Stimulated activated naive CD8-positive, alpha-beta T cell treated with anti-CD3 and anti-CD28 coated beads, Interleukin-15, Interleukin-2, amounts not matched to agents 100 ng/mL and 50 ng/mL, for 24 hours (primary cell): Measurements from ENCODE around the gene ISM2.

Experiments
- H3K27ac Mint-ChIP-seq: one replicate; pipeline ENCODE4 v1.8.0; 2021; ENCODE audit warnings: mild to moderate bottlenecking, mixed read lengths
- H3K27me3 Mint-ChIP-seq: one replicate; pipeline ENCODE4 v1.8.0; 2021; ENCODE audit warnings: mixed read lengths
- H3K36me3 Mint-ChIP-seq: one replicate; pipeline ENCODE4 v1.8.0; 2021; ENCODE audit warnings: low read depth, mixed read lengths
- H3K4me1 Mint-ChIP-seq: one replicate; pipeline ENCODE4 v1.8.0; 2021; ENCODE audit warnings: low read depth, mixed read lengths
- H3K4me3 Mint-ChIP-seq: one replicate; pipeline ENCODE4 v1.8.0; 2021; ENCODE audit warnings: mild to moderate bottlenecking, mixed read lengths
- H3K9me3 Mint-ChIP-seq: one replicate; pipeline ENCODE4 v1.8.0; 2021; ENCODE audit warnings: mixed read lengths

The ISM2 gene

DNA sequence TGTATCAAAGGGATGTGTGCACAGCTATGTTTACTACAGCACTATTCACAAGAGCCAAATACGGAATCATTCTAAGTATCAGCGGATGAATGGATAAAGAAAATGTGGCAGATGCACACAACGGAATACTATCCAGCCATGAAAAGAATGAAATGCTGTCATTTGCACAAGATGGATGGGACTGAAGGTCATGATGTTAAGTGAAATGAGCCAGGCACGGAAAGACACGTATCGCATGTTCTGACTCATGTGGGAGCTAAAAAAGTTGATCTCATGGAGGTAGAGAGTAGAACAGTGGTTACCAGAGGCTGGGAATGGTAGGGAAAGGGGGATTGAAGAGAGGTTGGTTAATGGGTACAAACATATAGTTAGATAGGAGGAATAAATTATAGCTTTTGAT is 25.9 kb upstream of the ISM2 start:
- peaks cover 26% of the 10 kb centered on the region for H3K36me3 Mint-ChIP-seq
- H3K27ac Mint-ChIP-seq: no peak overlapping the region
- H3K4me1 Mint-ChIP-seq: no peaks in the 10 kb centered on the region
- no peaks in the 10 kb centered on the region for H3K27me3 Mint-ChIP-seq
- no peak overlapping the region for H3K4me3 Mint-ChIP-seq
- no peaks in the 10 kb centered on the region for H3K9me3 Mint-ChIP-seq

DNA sequence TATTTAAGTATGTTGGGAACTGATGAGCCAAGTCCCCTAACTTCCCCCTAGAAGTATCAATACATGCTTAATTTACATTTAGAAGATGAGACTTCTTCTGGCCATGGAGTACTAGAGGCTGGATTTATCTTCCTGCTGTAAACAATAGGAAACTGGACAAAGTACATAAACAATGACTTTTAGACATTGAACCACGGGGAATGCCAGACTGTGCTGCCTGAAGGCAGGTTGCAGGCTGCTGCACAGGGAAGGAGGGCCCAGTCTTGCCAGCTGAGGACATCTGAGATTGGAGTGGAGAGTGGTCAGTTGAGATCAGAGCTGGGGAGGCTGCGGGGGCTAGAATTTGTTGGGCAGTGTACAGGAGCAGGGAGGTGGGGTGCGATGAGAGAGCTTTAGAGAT is 24.5 kb upstream of the ISM2 start:
- Mint-ChIP-seq H3K4me3 (no peak overlapping the region), H3K36me3 (peaks cover 39% of the 10 kb centered on the region), H3K4me1 (no peaks in the 10 kb centered on the region), H3K27me3 (no peaks in the 10 kb centered on the region), H3K27ac (no peak overlapping the region), H3K9me3 (no peaks in the 10 kb centered on the region)

DNA sequence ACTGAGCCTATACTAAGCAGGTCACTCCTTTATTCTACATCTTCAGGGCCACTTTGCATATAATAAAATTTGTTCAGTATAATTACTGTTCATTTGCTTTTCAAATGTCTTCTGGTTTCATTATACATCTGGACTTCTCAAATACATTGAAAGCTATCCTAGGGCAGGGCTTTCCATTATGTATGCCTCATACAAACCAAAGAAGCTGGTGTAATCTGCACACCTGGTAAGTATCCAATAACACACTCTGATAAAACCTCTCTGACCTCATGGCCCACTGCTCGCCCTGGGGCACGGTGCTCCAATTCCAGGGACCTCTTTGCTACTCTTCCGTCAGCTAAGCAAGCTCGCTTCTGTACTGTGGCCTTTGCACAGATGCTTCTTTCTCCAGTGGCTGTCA is 21.9 kb upstream of the ISM2 start:
- Mint-ChIP-seq H3K27me3 (no peaks in the 10 kb centered on the region), H3K4me3 (no peak overlapping the region), H3K36me3 (peaks cover 57% of the 10 kb centered on the region), H3K4me1 (no peaks in the 10 kb centered on the region), H3K9me3 (no peaks in the 10 kb centered on the region), H3K27ac (no peak overlapping the region)

DNA sequence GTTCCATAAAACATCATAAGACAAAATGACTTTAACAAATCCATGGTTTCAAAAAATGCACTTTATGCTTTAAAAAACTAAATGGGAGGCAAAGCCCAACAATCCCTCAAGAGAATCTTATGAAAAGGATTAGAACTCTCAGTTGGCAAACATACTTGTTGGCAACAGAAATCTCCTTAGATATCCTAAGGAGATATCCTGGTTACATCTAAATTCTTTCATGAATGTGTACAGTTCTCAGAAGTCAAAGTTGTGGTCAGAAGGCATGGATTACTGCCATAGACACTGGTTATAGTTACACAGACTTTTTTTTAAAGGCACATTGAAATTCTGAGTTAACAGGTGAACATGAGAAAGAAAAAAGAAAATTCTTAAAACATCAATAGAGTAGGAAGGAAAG is 17.5 kb upstream of the ISM2 start:
- Mint-ChIP-seq H3K4me1 (no peaks in the 10 kb centered on the region), H3K27me3 (no peaks in the 10 kb centered on the region), H3K9me3 (no peaks in the 10 kb centered on the region), H3K36me3 (peaks cover 69% of the 10 kb centered on the region), H3K4me3 (no peak overlapping the region), H3K27ac (no peak overlapping the region)

DNA sequence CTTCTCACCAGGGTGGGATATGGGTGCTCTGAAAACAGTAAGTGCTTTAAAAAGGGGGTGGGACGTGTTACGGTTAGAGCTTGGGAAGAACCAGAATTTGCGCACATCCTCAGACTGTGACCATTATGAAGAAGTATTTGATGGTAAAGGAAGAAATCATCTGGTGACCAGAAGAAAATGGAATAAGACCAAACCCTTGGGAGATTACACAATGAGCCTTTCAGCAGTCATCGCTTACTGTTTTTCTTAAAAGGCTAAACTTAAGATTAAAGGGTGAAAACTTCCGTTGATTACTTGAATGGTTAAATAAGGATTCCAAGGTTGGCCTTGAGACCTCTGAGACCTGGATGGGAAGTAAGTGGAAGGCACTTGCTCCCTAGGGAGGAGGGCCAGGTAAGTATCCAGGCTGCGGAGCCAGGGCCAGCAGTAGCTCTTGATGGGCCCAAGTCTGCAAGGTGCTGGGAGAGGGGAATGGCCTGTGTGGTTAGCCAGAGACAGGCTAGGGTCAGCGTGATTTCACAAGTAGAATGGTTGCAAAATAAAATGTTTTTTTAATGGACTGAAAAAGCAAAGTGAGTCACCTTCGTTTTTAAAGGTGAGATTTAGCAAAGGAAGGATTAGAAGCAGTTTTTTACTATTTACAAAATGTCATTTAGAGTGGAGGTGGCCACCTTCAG is 13.0 kb upstream of the ISM2 start:
- Mint-ChIP-seq H3K36me3 (peaks cover 55% of the 10 kb centered on the region), H3K4me3 (no peak overlapping the region), H3K4me1 (no peaks in the 10 kb centered on the region), H3K9me3 (no peaks in the 10 kb centered on the region), H3K27ac (no peak overlapping the region), H3K27me3 (no peaks in the 10 kb centered on the region)

DNA sequence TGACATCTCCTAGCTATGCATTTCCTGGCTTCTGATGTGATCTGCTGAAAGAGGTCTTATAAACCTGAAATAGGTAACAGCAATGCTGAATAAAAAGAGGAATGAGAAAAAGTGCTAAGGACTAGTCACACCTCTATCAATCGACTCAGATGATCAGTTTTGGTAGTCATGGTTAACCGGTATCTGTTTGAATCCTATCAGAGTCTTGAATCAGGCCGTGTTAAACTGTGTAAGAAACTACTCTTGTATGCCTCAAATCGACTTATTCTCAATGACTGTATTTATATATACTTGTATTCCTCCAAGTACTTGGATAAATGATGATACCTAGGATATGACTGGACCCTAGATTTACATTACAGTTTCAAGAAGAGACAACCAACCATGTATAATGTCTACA is 10.8 kb upstream of the ISM2 start:
- Mint-ChIP-seq H3K27me3 (no peaks in the 10 kb centered on the region), H3K9me3 (no peaks in the 10 kb centered on the region), H3K27ac (no peak overlapping the region), H3K36me3 (peaks cover 52% of the 10 kb centered on the region), H3K4me3 (no peak overlapping the region), H3K4me1 (no peaks in the 10 kb centered on the region)

DNA sequence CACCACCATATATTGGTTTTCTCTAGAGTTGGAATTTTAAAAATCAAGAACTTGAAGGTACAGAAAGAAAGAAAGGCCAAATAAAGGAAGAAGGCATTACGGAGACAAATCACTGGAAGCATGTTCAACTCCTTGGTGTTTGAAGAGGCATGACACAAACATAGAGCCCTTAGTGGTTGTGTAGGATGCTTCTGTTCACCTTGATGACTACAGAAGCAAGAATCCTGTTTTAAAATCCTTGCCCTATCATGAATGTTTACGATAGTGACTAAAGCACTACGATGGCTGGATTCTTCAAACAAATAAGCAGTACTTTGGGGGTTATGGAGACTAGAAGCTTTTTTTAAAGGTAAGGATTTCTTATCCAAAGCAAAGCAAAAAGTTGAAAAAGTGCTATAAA is 10.3 kb upstream of the ISM2 start:
- H3K4me1 Mint-ChIP-seq: no peaks in the 10 kb centered on the region
- no peak overlapping the region for H3K4me3 Mint-ChIP-seq
- no peak overlapping the region for H3K27ac Mint-ChIP-seq
- peaks cover 52% of the 10 kb centered on the region for H3K36me3 Mint-ChIP-seq
- no peaks in the 10 kb centered on the region for H3K27me3 Mint-ChIP-seq
- no peaks in the 10 kb centered on the region for H3K9me3 Mint-ChIP-seq

DNA sequence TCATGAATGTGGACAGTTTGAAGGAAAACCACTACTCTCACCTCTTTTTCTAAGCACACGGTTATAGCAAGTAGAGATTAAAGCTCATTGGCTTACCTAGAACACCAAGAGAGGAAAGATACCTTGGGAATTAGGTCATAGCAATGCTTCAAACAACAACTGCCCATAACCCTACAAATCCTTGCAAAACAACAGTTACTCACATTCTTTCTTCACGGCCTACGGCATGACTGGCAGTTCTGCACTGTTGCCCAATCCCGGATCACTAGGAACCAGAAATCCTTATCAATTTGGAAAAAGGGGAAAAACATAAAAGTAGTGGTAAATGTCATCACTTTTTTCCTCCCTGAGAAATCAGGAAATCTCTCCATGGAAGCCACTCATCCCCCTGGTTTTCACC is 9.6 kb upstream of the ISM2 start:
- Mint-ChIP-seq H3K9me3 (peaks cover 2% of the 10 kb centered on the region), H3K27ac (no peak overlapping the region), H3K27me3 (no peaks in the 10 kb centered on the region), H3K4me3 (no peak overlapping the region), H3K4me1 (no peaks in the 10 kb centered on the region), H3K36me3 (peaks cover 54% of the 10 kb centered on the region)

DNA sequence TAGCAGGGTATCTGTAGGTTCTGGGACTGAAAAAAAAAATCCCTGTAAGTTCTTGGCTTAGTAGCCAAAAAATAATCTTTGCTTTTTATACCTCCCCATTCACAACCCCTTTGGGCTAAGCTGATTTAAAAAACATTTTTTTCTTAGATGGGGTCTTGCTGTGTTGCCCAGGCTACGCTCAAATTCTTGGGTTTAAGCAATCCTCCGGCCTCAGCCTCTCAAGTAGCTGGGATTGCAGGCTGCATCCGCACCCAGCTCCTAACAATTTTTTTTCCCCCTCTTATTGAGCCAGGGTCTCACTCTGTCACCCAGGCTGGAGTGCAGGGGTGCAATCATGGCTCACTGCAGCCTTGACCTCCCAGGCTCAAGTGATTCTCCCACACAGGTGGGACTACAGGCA is 9.1 kb upstream of the ISM2 start:
- no peaks in the 10 kb centered on the region for H3K4me1 Mint-ChIP-seq
- no peaks in the 10 kb centered on the region for H3K27me3 Mint-ChIP-seq
- H3K9me3 Mint-ChIP-seq: peaks cover 5% of the 10 kb centered on the region
- no peak overlapping the region for H3K27ac Mint-ChIP-seq
- no peak overlapping the region for H3K4me3 Mint-ChIP-seq
- H3K36me3 Mint-ChIP-seq: peaks cover 58% of the 10 kb centered on the region

DNA sequence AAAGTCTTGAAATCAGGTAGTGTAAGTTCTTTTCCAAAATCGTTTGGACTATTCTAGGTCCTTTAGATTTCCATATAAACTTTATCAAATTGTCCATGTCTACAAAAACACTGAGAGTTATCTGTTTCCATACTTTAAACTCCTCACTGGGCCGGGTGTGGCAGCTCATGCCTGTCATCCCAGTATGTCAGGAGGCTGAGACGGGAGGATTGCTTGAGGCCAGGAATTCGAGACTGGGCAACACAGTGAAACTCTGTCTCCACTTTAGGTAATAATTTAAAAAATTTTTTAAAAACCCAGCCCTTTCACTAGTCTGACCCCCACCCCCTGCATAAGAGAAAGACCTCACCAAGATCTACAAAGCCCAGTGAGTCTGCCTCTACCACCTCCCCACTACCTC is 6.4 kb upstream of the ISM2 start:
- Mint-ChIP-seq H3K27ac (no peak overlapping the region), H3K27me3 (peaks cover 8% of the 10 kb centered on the region), H3K9me3 (peaks cover 5% of the 10 kb centered on the region), H3K4me1 (no peaks in the 10 kb centered on the region), H3K36me3 (peaks cover 37% of the 10 kb centered on the region), H3K4me3 (no peak overlapping the region)

DNA sequence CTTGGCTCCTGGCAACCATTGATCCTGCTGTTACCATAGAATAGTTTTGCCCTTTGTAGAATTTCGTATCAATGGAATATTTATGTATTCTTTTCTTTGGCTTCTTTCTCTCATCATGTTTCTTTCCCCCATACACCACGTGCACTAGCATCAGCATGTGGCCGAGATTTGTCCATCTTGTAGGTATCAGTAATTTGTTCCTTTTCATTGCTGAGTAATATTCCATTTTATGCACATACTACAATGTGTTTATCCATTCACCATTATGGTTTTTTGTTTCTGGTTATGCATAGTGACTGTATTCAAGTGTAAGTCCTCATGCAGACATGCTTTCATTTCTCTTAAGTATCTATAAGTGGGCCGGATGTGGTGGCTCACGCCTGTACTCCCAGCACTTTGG is 4.5 kb upstream of the ISM2 start:
- Mint-ChIP-seq H3K9me3 (peaks cover 5% of the 10 kb centered on the region), H3K27ac (no peak overlapping the region), H3K4me3 (no peak overlapping the region), H3K27me3 (peaks cover 18% of the 10 kb centered on the region), H3K4me1 (peaks cover under 1% of the 10 kb centered on the region), H3K36me3 (peaks cover 24% of the 10 kb centered on the region)

DNA sequence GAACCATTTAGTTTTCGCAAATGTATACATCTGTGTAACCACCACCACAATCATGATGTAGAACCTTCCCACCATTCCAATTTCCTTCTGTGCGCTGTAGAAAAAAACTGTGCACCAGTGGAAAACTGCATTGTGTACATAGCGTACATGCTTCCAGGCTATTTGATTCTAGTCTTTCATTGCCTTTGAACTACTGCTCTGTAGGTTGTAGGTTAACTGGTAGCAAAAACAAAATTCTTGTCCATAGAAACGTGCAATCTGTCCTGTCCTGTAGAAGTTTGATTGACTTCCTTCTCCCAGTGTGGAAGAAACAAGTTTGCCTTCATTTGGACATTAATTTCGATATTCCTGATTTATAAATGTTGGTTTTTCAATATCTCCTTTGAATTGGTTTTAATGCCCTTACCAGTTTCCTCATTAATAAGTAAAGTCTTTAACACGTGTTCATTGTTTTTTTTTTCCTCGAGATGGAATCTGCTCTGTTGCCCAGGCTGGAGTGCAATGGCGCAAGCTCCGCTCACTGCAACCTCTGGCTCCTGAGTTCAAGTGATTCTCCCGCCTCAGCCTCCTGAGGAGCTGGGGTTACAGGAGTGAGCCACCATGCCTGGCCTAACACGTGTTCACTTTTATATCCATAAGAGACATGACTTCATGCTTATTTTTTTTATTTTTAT is 3.6 kb upstream of the ISM2 start:
- H3K4me1 Mint-ChIP-seq: peaks cover 4% of the 10 kb centered on the region
- H3K27me3 Mint-ChIP-seq: peaks cover 27% of the 10 kb centered on the region
- H3K36me3 Mint-ChIP-seq: peaks cover 20% of the 10 kb centered on the region
- H3K9me3 Mint-ChIP-seq: peaks cover 5% of the 10 kb centered on the region
- H3K27ac Mint-ChIP-seq: no peak overlapping the region
- H3K4me3 Mint-ChIP-seq: no peak overlapping the region

DNA sequence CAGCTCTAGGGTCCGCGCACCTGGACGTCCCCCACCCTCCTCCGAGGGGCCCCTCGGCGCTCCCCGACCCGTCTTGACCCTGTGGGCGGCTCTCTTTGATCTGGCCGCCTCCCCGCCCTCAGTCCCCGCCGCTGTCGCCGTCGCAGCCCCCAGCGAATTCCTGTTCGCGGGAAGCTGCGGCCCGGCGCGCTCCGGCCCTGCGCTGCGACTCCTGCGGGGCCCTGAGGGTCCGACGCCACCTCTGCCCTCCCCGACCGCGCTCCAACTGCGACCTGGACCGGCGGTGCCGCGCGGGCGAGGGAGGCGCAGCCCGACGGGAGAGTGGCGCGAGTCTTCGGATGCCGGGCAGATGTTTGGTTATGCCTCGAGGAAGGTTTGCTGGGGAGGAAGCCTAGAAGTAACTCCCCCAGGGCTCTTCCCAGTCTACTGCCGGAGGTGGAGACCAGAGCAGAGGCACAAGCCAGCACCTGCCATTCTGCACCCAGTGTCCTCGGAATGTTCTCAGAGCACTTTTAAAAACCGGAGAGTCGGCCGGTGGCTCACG is 440 bp upstream of the ISM2 start:
- peaks cover 37% of the 10 kb centered on the region for H3K27me3 Mint-ChIP-seq

DNA sequence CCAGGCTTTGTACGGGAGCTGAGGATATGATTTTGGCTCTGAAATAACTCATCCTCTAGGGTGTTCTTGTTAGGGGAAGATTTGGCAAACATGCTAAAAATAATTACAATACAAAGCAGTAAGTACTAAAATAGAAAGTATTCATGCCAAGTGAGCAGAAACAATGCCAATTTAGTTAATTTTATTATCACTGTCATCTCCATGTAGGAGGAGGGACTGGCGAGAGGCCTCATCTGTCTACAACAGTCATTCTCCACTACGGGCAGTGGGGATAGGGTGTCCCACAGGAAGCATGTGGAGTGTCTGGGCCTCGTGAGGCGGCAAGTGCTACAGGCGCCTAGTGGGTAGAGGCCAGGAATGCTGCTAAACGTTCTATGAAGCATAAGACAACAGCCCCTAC is 3.3 kb downstream of the ISM2 start:
- H3K9me3 Mint-ChIP-seq: no peaks in the 10 kb centered on the region
- no peaks in the 10 kb centered on the region for H3K36me3 Mint-ChIP-seq
- no peak overlapping the region for H3K4me3 Mint-ChIP-seq
- H3K27ac Mint-ChIP-seq: no peak overlapping the region
- peaks cover 32% of the 10 kb centered on the region for H3K27me3 Mint-ChIP-seq
- H3K4me1 Mint-ChIP-seq: peaks cover 4% of the 10 kb centered on the region

More for the DNA sequence above, 440 bp upstream of the ISM2 start:
- Mint-ChIP-seq H3K9me3 (peaks cover 5% of the 10 kb centered on the region), H3K4me1 (peaks cover 4% of the 10 kb centered on the region), H3K27ac (no peak overlapping the region), H3K4me3 (peak overlapping the region; percentile 70), H3K36me3 (peaks cover 6% of the 10 kb centered on the region)

DNA sequence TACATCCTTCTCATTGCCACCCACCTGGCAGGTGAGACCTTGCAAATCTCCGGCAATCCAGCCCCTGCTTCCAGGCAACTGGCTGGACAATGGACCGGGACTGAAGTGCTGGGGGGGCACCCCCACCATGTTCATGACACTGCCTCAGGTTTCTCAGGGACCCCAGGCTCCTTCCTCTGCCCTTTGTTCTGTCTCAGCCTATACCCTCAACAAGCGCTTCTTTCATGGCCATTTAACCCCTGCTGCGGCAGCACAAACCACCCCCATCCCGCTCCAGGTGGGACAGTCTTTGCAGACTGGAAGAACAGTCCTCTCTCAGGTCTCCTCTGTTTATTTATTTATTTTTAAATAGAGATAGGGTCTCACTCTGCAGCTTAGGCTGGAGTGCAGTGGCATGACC is 7.6 kb downstream of the ISM2 start:
- H3K4me1 Mint-ChIP-seq: no peaks in the 10 kb centered on the region
- no peak overlapping the region for H3K4me3 Mint-ChIP-seq
- H3K9me3 Mint-ChIP-seq: no peaks in the 10 kb centered on the region
- no peak overlapping the region for H3K27ac Mint-ChIP-seq
- H3K36me3 Mint-ChIP-seq: no peaks in the 10 kb centered on the region
- peaks cover 5% of the 10 kb centered on the region for H3K27me3 Mint-ChIP-seq
